HL-60 (cell line): ENCODE data around the gene HNRNPUL1.

ENCODE experiments used
- DNase-seq, 2 experiments: peaks; one replicate each; pipeline ENCODE4 v3.0.0-alpha.2; 2010 to 2020; ENCODE audit warnings: low read depth in 1 of 2, low spot score in 1 of 2
- H3K27ac ChIP-seq: fragments of 250-450 bp; sonication (Bioruptor Pico); replicated peaks from 2 replicates; pipeline ENCODE4 v1.5.1; 2020; ENCODE audit warnings: mild to moderate bottlenecking, moderate library complexity
- H3K27me3 ChIP-seq: fragments of 250-450 bp; sonication (Bioruptor Pico); 2 replicates; pipeline ENCODE4 v1.5.1; 2021; ENCODE audit warnings: mild to moderate bottlenecking, moderate library complexity; ENCODE audit not compliant: insufficient read depth, poor library complexity, severe bottlenecking
- H3K4me3 ChIP-seq: replicated peaks from 2 replicates; pipeline ENCODE4 v1.5.1; 2011; ENCODE audit warnings: mild to moderate bottlenecking, control low read depth, low read length; ENCODE audit not compliant: insufficient read depth
- GABPA ChIP-seq: IDR thresholded peaks from 2 replicates; pipeline ENCODE4 v1.6.1; 2012; ENCODE audit warnings: low read depth
- POLR2AphosphoS5 ChIP-seq: IDR thresholded peaks from 2 replicates; pipeline ENCODE4 v1.6.1; 2012; ENCODE audit warnings: low read depth
- SPI1 ChIP-seq: IDR thresholded peaks from 2 replicates; pipeline ENCODE4 v1.6.1; 2012; ENCODE audit warnings: low read depth, mild to moderate bottlenecking, borderline replicate concordance
- TF ChIP-seq, protein P1 (sequence below): IDR thresholded peaks from 2 replicates; pipeline ENCODE4 v1.6.1; 2012; ENCODE audit warnings: low read depth; ENCODE audit not compliant: insufficient replicate concordance
- TF ChIP-seq, protein P2 (sequence below): IDR thresholded peaks from one replicate; pipeline ENCODE4 v1.5.1; 2011; ENCODE audit warnings: low read length, control low read depth, inconsistent platforms; ENCODE audit not compliant: insufficient read depth

Gene HNRNPUL1

DNA sequence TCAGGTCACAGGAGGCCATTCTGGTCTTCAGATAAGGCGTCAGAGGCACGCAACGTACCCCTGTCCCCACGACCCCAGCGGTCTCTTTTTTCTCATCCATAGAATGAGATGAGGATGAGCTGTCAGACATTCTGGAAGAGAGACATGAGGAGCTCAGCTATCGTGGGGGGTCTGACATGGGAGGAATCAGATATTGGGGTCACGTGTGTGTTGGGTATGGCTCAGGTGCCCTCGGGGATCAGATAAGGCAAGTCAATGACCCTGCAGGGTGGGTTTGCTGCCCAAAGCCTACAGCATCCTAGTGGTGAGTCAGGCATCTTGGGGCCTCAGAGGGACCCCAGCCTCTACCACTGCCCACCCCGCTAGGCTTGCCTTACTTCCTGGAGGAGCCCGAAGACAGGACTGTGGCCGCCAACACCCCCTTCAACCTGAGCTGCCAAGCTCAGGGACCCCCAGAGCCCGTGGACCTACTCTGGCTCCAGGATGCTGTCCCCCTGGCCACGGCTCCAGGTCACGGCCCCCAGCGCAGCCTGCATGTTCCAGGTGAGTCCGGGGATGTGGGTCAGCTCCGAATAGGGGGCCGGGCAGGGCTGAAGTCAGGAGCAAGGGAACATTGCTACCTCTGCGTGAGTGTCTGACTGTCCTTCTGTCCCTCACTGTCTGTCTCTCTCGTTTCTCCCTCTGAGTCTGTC lies 42.5 kb upstream of the HNRNPUL1 start:
- TF ChIP-seq, protein P1, sequence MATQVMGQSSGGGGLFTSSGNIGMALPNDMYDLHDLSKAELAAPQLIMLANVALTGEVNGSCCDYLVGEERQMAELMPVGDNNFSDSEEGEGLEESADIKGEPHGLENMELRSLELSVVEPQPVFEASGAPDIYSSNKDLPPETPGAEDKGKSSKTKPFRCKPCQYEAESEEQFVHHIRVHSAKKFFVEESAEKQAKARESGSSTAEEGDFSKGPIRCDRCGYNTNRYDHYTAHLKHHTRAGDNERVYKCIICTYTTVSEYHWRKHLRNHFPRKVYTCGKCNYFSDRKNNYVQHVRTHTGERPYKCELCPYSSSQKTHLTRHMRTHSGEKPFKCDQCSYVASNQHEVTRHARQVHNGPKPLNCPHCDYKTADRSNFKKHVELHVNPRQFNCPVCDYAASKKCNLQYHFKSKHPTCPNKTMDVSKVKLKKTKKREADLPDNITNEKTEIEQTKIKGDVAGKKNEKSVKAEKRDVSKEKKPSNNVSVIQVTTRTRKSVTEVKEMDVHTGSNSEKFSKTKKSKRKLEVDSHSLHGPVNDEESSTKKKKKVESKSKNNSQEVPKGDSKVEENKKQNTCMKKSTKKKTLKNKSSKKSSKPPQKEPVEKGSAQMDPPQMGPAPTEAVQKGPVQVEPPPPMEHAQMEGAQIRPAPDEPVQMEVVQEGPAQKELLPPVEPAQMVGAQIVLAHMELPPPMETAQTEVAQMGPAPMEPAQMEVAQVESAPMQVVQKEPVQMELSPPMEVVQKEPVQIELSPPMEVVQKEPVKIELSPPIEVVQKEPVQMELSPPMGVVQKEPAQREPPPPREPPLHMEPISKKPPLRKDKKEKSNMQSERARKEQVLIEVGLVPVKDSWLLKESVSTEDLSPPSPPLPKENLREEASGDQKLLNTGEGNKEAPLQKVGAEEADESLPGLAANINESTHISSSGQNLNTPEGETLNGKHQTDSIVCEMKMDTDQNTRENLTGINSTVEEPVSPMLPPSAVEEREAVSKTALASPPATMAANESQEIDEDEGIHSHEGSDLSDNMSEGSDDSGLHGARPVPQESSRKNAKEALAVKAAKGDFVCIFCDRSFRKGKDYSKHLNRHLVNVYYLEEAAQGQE: no peak
- TF ChIP-seq POLR2AphosphoS5 (no peak), SPI1 (no peak), GABPA (no peak)
- TF ChIP-seq, protein P2, sequence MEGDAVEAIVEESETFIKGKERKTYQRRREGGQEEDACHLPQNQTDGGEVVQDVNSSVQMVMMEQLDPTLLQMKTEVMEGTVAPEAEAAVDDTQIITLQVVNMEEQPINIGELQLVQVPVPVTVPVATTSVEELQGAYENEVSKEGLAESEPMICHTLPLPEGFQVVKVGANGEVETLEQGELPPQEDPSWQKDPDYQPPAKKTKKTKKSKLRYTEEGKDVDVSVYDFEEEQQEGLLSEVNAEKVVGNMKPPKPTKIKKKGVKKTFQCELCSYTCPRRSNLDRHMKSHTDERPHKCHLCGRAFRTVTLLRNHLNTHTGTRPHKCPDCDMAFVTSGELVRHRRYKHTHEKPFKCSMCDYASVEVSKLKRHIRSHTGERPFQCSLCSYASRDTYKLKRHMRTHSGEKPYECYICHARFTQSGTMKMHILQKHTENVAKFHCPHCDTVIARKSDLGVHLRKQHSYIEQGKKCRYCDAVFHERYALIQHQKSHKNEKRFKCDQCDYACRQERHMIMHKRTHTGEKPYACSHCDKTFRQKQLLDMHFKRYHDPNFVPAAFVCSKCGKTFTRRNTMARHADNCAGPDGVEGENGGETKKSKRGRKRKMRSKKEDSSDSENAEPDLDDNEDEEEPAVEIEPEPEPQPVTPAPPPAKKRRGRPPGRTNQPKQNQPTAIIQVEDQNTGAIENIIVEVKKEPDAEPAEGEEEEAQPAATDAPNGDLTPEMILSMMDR: no peak
- Histone ChIP-seq H3K4me3 (no peak overlapping the region), H3K27me3 (peaks cover 42% of the 10 kb centered on the region), H3K27ac (no peak overlapping the region)
- DNase-seq: no peak

DNA sequence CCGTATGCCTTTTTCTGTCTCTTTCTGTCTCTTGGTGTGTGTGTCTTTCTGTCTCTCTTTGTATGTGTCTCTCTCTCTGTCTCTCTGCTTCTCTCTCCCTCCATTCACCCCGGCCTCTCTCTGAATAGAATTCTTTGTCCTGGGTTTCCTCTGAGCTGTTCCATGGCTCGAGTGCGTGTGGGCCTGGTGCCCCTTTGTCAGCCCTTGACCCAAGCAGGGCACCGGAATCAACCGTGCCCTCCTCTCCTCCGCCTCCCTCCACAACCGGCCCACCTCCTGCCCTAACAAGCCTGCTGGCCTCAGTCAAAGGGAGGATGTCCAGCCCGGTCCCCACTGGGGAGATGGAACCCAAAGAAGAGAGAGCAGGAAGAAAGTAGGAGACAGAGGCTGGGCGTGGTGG lies 41.9 kb upstream of the HNRNPUL1 start:
- no peak overlapping the region for H3K27ac ChIP-seq
- H3K4me3 ChIP-seq: no peak overlapping the region
- TF ChIP-seq POLR2AphosphoS5 (no peak), SPI1 (no peak), GABPA (no peak)
- TF ChIP-seq, protein P1: no peak
- TF ChIP-seq, protein P2: no peak
- peaks cover 47% of the 10 kb centered on the region for H3K27me3 ChIP-seq
- no peak for DNase-seq

DNA sequence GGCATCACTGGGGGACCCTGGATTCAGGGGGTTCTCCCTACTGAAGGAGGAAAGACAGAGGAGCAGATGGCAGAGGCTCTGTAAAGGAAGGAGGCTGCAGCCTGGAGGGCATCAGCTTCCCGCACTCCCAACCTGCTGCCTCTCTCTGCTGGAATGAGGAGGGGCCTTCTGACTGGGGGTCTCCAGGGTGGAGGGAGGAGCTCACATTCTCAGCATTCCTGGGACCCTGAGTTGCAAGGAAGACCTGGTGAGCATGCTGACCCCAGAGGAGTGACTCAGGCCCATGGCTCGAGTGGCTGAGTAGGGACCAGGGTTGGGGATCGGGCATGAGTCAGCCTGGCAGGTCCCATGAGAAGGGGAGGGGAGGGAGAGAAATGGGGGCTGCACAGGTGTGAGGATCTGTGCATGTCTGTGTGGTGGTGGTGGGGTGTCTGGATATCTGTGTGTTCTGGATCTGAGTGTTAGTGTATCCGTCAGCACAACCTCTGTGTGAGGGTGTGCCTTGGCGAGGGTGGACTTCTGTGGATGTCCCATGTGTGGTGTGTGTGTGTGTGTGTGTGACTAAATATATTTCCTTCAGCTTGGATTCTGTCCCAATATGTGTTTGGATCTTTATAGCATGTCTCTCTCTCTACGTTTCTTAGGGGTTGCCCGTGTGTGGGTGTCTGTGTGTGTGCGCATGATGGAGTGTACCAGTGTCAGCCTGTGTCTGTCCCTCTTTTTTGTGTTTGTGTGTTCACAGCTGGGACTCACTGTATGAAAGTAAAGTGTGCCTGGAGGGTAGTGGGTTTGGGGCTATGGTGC lies 40.5 kb upstream of the HNRNPUL1 start:
- no peak for DNase-seq
- no peak overlapping the region for H3K27ac ChIP-seq
- no peak overlapping the region for H3K4me3 ChIP-seq
- H3K27me3 ChIP-seq: peaks cover 52% of the 10 kb centered on the region
- TF ChIP-seq SPI1: no peak
- TF ChIP-seq, protein P1: no peak
